ENCODE results near the gene PXDN.

PXDN gene

DNA sequence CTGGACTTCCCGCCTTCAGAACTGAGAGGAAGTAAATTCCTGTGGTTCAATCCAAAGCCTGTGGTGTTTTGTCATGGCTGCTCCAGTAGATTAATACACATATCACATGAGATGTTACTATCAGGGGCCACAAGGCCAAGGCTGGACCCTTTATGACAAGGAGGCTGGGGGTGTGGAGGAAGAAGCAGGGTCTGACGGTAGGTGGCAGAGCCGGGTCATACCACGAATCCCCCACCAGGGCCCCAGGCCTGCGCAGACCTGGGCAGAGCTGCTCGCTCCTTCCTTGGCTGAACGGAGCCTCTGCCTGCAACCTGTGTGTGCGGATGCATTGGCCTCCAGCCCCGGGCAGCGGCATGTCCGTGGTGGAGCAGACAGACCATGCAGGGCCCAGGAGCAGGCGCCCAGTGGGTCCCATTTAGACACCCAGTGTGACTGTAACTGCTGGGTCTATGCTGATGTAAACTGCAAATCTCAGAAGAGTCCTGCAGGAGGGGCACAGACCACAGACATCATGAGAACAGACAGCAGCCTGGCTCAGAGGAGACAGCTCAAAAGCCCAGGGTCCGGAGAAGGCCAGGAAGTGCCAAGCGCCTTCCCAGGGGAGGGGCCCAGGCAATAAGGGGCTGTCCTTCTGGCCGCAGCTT, 155.2 kb downstream of the PXDN start:
- no peak for DNase-seq

DNA sequence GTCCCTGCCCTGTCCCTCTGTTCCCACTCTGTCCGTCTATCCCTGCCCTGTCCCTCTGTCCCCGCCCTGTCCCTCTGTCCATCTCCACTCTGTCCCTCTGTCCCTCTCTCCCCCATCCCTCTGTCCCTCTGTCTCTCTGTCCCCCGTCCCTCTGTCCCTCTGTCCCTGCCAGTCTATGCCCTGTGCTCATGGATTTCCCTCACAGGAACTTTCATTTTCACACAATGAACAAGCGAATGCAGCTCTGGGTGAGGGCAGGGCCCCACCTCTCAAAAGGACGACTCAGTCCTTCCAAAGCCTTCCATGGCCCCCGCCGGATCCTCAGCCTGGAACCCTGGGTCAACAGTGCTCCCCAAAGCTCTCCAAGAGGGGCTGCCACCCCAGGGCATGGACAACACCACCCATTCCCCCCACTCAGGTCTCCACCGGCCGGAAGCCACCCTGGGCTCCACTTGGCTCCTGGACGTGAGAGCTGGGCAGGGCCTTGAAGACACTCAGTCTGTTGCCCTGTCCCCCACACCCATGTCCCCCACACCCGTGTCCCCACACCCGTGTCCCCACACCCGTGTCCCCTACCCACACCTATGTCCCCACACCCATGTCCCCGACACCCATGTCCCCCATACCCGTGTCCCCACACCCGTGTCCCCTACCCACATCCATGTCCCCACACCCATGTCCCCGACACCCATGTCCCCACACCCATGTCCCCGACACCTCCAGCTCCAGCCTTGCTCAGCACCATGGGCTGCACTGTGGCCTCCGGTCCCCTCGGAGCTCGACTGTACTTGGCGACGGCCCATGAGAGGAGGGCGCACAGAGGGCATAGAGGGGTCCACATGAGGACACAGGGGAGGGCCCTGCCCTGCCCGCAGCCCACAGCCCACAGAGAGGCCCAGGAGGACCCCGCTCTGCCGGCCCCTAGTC, 156.0 kb downstream of the PXDN start:
- DNase-seq: no peak

DNA sequence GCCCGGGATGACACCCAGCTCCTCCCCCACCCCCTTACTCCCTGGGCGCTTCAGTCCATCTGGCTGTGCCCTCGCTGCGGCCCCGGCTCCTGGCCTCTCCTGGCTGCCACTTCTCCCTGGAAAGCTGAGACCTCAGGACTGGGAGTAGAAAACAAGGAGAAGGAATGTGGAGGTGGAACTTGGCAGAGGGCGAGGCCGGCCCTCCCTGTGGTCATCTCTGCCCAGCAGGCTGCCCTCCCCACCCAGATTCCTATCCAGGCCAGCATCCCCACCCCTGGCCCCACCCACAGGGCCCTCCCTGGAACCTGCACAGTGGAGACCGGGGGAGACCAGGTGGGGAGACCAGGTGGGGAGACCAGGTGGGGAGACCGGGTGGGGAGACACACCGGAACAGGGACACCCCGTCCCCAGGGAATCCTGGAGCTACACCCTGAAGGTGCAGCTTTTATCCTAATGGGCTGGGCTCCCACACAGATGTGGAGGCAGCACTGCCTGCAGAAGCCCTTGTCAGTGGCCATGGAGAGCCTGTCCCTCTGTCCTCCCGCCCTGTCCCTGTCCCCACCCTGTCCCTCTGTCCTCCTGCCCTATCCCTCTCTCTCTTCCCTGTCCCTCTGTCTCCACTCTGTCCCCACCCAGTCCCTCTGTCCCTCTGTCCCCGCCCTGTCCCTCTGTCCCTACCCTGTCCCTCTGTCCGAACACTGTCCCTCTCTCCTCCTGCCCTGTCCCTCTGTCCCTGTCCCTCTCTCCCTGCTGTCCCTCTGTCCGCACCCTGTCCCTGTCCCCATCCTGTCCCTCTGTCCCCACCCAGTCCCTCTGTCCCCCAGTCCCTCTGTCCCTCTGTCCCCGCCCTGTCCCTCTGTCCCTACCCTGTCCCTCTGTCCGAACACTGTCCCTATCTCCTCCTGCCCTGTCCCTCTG, 157.1 kb downstream of the PXDN start:
- no peak for DNase-seq

DNA sequence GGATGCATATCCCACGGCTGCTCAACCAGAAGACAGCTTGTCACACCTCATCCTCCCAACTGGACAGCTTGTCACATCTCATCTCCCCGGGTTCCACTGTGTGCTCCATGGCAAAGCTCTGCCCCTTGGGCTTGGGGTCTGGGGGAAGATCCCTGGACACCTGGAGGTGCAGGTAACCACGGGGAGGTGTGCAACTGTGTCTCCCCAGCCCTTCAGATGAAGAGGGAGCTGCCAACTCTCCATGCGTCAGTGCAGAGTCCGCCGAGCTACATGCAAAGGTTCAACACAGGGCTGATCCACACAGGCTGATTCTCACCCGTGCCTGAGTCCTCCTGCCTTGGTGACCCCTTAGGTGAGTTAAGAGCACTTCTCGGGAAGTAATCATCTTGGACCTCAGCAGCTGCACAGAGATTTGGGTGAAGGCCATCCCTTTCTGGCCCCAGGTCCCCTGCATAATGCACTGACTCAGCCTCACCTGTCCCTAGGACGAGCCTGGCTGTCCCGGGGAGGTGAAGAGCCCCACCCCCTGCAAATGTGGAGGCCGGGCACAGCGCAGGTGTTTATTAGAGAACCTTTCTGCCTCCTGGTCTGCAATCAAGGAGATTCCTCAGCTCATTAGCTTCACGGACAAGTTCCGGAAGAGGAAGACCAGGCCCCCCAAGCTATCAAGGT, 157.9 kb downstream of the PXDN start:
- DNase-seq: no peak

DNA sequence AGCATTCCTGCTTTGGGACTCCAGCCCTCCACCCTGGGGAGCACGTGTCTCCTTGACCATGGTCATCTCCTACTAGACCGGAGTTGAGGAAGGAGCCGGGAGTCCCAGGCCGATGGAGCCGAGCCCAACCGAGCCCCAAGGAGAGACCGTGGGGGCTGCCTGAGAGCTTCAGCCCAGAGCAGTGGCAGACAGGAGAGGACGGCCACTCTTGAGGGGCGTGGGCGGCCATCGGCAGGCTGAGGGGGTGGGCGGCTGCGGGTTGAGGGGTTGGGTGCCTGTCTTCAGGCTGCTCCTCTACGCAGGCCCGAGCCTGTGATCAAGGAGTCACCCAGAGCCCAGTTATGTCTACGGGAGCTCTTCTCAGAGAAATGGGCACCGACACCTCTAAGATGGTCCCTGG, 158.7 kb downstream of the PXDN start:
- no peak for DNase-seq

DNA sequence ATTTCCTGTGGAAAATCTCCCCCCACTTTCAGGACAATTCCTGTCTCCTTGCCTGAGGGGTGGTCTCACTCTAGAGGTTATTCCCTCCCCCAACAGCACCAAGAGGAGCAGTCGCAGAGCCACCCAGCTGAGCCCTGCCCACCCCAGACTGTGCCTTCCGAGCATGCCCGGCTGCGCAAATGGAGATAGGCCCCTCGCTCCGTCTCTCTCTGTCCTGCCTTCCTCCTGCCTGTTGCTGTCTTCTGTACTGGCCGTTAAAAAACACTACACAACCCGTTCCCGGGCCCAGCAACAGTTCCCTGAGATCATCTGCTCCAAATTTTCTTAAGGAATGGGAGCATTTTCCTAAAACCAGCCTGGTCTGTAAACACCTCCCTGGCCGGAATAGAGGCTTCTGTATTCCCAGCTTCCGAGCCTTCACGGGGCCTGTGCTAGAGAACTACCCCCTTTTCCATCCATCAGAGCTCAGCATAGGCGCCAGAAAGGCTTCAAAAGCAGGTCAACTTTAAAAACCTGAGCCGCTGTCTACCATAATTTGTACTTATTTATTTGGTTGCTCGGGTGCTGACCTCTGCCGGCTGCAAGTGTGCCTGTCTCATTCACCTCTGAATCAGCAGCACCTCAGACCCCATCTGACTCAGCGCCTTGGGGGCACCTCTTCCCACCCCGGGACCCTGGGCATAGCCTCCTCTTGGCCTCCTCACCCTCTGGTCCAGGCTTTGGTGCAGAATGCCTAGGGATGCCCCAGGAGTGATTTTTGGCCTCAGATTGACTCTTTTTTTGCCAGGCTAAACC, 159.4 kb downstream of the PXDN start:
- no peak for DNase-seq

DNA sequence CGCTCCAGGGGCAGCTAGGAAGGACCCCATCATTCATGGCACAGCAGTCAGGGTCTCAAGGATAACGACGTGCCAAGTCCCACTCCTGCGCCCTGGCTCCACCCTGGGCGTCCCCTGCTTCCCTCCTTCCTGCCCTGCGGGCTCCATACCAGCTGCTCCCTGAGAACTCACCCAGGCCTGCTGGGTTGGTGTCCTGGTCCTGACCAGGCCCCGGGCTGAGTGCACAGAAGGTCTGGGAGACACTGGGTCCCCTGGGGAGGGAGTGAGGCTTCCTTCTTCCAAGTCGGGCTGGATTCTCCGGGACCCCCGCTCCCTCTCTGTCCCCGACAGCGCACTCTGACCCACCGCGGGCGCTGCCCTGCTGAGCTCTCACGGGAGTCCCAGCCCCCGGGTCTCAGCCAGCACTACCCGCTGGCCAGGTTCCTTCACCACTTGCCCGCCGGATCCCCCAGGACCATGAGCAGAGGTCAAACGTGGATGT, 160.2 kb downstream of the PXDN start:
- DNase-seq: no peak

DNA sequence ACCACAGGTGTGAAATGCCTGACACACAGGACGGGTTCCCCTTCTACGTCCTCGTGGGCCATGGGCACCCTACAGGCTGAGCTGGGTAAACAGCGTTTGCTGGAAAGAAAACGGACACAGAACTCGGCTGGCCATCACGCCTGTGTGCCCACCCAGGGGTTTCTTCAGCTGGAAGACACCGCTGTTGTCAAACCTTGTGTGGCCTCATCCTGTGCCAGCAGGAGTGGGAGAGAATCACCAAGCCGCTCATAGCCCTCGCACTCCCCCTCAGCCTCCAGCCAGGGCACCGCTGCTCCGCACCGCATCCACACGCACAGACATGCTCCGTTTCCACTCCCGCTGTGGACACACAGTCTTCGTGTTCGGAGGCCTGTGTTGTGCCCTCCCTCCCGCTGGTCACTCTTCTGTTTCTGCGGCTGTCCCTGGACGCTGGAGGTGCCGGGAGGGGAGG, 161.4 kb downstream of the PXDN start:
- DNase-seq: no peak

DNA sequence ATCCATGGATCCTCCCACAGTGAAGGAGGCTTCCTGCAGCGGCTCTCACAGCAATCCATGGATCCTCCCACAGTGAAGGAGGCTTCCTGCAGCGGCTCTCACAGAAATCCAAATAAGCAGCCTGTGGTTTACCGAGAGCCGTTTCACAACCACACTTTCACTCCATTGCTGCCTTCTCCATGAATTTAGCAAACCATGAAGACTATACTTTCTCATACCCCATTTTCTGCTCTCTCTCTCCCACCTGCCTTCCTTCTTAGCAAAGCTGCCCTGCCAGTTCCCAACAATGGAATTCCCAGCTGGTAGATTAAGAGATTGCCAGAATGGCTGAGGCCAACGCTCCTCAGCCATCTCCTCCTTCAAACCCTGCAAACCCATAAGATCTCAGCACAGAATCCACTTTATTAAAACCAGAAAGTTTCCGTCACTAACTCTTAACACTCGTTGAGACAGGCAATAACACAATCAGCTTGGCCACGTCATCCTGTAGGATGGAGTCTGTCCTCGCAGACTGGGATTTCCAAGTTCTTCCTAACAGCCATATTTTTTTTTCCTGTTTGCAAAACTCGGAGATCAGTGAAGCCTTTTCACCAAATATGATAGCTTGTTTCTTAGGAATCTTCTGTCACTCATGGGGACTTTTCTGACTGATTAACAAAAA, 162.2 kb downstream of the PXDN start:
- DNase-seq: no peak
